Loucy (cell line): ENCODE measurements around the gene FBLN2.

ENCODE experiments used
- EZH2phosphoT487 ChIP-seq: fragments of 200-600 bp; IDR thresholded peaks from 2 replicates; pipeline ENCODE4 v1.6.1; 2018; ENCODE audit warnings: antibody characterized with exemption, mild to moderate bottlenecking, moderate library complexity, borderline replicate concordance
- TF ChIP-seq, protein P1 (sequence below): fragments of 200-600 bp; sonication (generic); conservative IDR thresholded peaks from 2 replicates; pipeline ENCODE4 v1.5.1; 2014; ENCODE audit warnings: mild to moderate bottlenecking, antibody characterized with exemption, low read length

DNA sequence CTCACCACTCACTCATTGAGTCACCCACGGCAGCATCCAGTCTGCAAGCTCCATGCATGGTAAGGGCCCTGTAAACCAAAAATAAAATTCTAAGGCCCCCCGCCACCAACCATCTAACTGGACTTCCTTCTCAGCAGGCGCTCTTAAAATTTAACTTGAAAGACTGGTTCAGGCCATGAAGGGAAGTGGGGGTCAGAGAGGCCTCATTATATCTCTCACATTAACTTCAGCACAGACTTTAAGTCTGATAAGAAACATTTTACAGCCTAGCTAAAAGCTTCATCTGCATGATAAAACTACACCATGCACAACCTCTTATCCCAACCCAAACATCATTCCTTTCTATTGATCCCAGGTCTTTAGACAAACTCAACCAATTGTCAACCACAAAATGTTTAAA is 38.5 kb downstream of the FBLN2 start:
- TF ChIP-seq, protein P1, sequence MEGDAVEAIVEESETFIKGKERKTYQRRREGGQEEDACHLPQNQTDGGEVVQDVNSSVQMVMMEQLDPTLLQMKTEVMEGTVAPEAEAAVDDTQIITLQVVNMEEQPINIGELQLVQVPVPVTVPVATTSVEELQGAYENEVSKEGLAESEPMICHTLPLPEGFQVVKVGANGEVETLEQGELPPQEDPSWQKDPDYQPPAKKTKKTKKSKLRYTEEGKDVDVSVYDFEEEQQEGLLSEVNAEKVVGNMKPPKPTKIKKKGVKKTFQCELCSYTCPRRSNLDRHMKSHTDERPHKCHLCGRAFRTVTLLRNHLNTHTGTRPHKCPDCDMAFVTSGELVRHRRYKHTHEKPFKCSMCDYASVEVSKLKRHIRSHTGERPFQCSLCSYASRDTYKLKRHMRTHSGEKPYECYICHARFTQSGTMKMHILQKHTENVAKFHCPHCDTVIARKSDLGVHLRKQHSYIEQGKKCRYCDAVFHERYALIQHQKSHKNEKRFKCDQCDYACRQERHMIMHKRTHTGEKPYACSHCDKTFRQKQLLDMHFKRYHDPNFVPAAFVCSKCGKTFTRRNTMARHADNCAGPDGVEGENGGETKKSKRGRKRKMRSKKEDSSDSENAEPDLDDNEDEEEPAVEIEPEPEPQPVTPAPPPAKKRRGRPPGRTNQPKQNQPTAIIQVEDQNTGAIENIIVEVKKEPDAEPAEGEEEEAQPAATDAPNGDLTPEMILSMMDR = no peak
- no peak for TF ChIP-seq EZH2phosphoT487
